Hepatocyte (in vitro differentiated cells): ENCODE results near the gene RNF17. TPM values are rescaled to one million over a fixed set of nuclear protein-coding genes. Genes with fewer than 3 reads are reported as not detected.
"Not testable (repeated sequence)": the region's sequence is repeated elsewhere in the genome, so short reads cannot be mapped to it uniquely, and the experiment has no call there.

Experiments
- DNase-seq: peaks from one replicate; pipeline ENCODE4 v3.0.0-alpha.2; 2016; ENCODE audit warnings: low spot score
- H2AFZ ChIP-seq: fragments of 200-600 bp; sonication (generic); 2 replicates; pipeline ENCODE4 v1.6.0; 2016; ENCODE audit warnings: antibody characterized with exemption, mild to moderate bottlenecking
- H3K27ac ChIP-seq: fragments of 200-600 bp; sonication (generic); 2 replicates; pipeline ENCODE4 v1.5.1; 2016; ENCODE audit warnings: mild to moderate bottlenecking
- H3K27me3 ChIP-seq: fragments of 200-600 bp; sonication (generic); 2 replicates; pipeline ENCODE4 v1.6.1; 2016
- H3K36me3 ChIP-seq: fragments of 200-600 bp; sonication (generic); replicated peaks from 2 replicates; pipeline ENCODE4 v1.5.1; 2016; ENCODE audit warnings: low read depth; ENCODE audit not compliant: insufficient read depth
- H3K4me1 ChIP-seq: fragments of 200-600 bp; sonication (generic); 2 replicates; pipeline ENCODE4 v1.5.1; 2016; ENCODE audit warnings: mild to moderate bottlenecking, moderate library complexity; ENCODE audit not compliant: insufficient read depth
- H3K4me2 ChIP-seq: fragments of 200-600 bp; sonication (generic); 2 replicates; pipeline ENCODE4 v1.6.0; 2016
- H3K4me3 ChIP-seq: fragments of 200-600 bp; sonication (generic); 2 replicates; pipeline ENCODE4 v1.5.1; 2016; ENCODE audit warnings: mild to moderate bottlenecking
- H3K79me2 ChIP-seq: fragments of 200-600 bp; sonication (generic); 2 replicates; pipeline ENCODE4 v1.6.0; 2017; ENCODE audit warnings: mild to moderate bottlenecking
- H3K9me2 ChIP-seq: fragments of 200-600 bp; sonication (generic); replicated peaks from 2 replicates; pipeline ENCODE4 v1.6.0; 2017; ENCODE audit warnings: mild to moderate bottlenecking; ENCODE audit not compliant: insufficient read depth
- H3K9me3 ChIP-seq: fragments of 200-600 bp; sonication (generic); 2 replicates; pipeline ENCODE4 v1.5.1; 2016; ENCODE audit warnings: low read depth, mild to moderate bottlenecking
- H4K20me1 ChIP-seq: fragments of 200-600 bp; sonication (generic); 2 replicates; pipeline ENCODE4 v1.6.0; 2016; ENCODE audit warnings: mild to moderate bottlenecking; ENCODE audit not compliant: insufficient read depth, poor library complexity, severe bottlenecking
- EZH2 ChIP-seq: fragments of 200-600 bp; sonication (generic); IDR thresholded peaks from 2 replicates; pipeline ENCODE4 v1.6.1; 2016; ENCODE audit warnings: antibody characterized with exemption, mild to moderate bottlenecking, borderline replicate concordance
- EZH2phosphoT487 ChIP-seq: fragments of 200-600 bp; sonication (generic); IDR thresholded peaks from one replicate; pipeline ENCODE4 v1.6.1; 2018; ENCODE audit warnings: antibody characterized with exemption, mild to moderate bottlenecking, low read depth, moderate library complexity; ENCODE audit not compliant: unreplicated experiment, severe bottlenecking
- WGBS: methylation state at CpG from one replicate; pipeline ENCODE4 v1.1.6; 2016; ENCODE audit warnings: low lambda C conversion rate; ENCODE audit errors: missing lambda C conversion rate; 5-methylcytosine and 5-hydroxymethylcytosine counted together
- polyA plus RNA-seq: library from polyadenylated mRNA; unstranded; fragments of >200 nt; fragmentation: Nextera tagmentation; extraction: Ambion mirVana; gene quantifications from 2 replicates; pipeline ENCODE4 v1.2.1, GENCODE V29; 2016
- total RNA-seq: library from RNA; depleted of rRNA; stranded (reverse); fragments of >200 nt; gene quantifications from 2 replicates; pipeline ENCODE4 v1.2.3, GENCODE V29; 2014
- TF ChIP-seq, protein P1 (sequence below): fragments of 200-600 bp; sonication (generic); IDR thresholded peaks from 2 replicates; pipeline ENCODE4 v1.5.1; 2016; ENCODE audit warnings: antibody characterized with exemption, mild to moderate bottlenecking; ENCODE audit not compliant: poor library complexity

The RNF17 gene
- total and polyA plus RNA-seq, 2 experiments from 2014 or later, result not detected

DNA sequence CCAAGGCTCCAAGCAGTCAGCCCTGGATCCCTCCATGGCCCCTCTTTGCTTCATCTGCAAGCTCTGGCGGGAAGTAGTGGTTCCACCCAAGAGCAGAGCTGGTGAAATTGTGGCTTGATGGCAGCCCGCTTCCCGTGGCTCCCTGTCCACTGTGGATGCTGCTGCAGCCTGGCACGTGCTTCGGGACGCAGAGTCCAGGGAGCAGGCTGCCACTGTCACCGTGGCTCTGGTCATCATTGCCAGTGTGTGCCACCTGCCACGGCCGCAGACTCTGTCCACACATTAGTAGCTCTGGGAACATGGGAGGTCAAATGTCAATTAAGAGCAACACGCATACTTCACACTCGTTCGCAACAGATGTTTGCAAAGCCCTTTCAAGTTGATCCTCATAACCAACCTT is 40.8 kb upstream of the RNF17 start:
- H3K4me2 ChIP-seq, result no peak overlapping the region
- no peak overlapping the region for H3K4me3 ChIP-seq
- no peaks in the 10 kb centered on the region for H3K79me2 ChIP-seq
- H3K9me3 ChIP-seq, result no peaks in the 10 kb centered on the region
- H3K27ac ChIP-seq, result no peak overlapping the region
- H4K20me1 ChIP-seq, result no peaks in the 10 kb centered on the region
- TF ChIP-seq EZH2, result no peak
- TF ChIP-seq, protein P1, sequence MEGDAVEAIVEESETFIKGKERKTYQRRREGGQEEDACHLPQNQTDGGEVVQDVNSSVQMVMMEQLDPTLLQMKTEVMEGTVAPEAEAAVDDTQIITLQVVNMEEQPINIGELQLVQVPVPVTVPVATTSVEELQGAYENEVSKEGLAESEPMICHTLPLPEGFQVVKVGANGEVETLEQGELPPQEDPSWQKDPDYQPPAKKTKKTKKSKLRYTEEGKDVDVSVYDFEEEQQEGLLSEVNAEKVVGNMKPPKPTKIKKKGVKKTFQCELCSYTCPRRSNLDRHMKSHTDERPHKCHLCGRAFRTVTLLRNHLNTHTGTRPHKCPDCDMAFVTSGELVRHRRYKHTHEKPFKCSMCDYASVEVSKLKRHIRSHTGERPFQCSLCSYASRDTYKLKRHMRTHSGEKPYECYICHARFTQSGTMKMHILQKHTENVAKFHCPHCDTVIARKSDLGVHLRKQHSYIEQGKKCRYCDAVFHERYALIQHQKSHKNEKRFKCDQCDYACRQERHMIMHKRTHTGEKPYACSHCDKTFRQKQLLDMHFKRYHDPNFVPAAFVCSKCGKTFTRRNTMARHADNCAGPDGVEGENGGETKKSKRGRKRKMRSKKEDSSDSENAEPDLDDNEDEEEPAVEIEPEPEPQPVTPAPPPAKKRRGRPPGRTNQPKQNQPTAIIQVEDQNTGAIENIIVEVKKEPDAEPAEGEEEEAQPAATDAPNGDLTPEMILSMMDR, result no peak
- no peak for TF ChIP-seq EZH2phosphoT487
- no peaks in the 10 kb centered on the region for H3K4me1 ChIP-seq
- H3K9me2 ChIP-seq, result no peaks in the 10 kb centered on the region
- H3K36me3 ChIP-seq, result no peaks in the 10 kb centered on the region
- H3K27me3 ChIP-seq, result no peaks in the 10 kb centered on the region
- no peak for DNase-seq
- 94% methylated on average over 12 of the region's 12 CpGs for WGBS
- H2AFZ ChIP-seq, result no peak overlapping the region

DNA sequence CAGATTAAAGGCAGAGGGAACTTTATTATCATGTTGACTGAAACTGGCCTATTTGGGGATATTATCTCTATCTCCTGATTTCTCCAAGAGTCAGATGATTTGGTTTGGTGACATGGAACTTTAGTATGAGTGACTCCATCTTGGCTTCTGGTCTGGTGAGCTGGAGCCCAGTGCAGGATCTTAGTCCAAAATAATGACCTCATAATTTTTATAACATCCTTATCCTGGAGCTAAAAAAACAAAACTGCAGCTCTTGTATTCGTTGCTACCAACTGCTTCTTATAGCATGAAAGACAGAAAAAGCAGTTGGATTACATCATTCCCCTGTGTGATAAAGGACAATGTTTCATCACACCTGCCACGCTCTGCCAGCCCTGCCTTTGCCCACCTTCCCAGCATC is 39.3 kb upstream of the RNF17 start:
- Histone ChIP-seq H3K79me2 (no peaks in the 10 kb centered on the region), H3K4me2 (no peak overlapping the region), H3K4me1 (no peaks in the 10 kb centered on the region), H3K9me2 (no peaks in the 10 kb centered on the region), H4K20me1 (no peaks in the 10 kb centered on the region), H2AFZ (no peak overlapping the region), H3K9me3 (no peaks in the 10 kb centered on the region), H3K27me3 (no peaks in the 10 kb centered on the region), H3K27ac (no peak overlapping the region), H3K4me3 (no peak overlapping the region), H3K36me3 (no peaks in the 10 kb centered on the region)
- DNase-seq, result no peak
- no peak for TF ChIP-seq EZH2
- no peak for TF ChIP-seq EZH2phosphoT487
- WGBS, result 75% methylated on average over 2 of the region's 2 CpGs

DNA sequence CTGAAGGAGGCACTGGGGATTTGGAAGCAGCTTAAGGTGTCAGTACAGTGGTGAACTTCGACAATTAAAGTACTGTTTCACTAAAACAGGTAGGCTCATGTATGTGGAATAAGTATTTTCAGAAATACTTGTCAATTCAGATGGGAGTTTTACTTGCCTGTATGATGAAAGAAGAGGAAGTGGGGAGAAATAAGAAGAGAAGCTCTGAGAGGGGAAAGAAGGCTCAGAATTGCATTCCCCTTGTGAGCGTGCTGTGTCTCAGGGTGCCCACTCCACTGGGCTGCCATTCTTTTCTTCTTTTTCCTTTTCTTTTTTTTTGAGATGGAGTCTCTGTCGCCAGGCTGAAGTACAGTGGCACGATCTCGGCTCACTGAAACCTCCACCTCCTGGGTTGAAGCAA is 38.6 kb upstream of the RNF17 start:
- Histone ChIP-seq H3K79me2 (no peaks in the 10 kb centered on the region), H3K4me1 (no peaks in the 10 kb centered on the region), H3K9me2 (no peaks in the 10 kb centered on the region), H3K4me3 (no peak overlapping the region), H4K20me1 (no peaks in the 10 kb centered on the region), H3K27me3 (no peaks in the 10 kb centered on the region), H3K9me3 (no peaks in the 10 kb centered on the region), H3K4me2 (no peak overlapping the region), H3K36me3 (no peaks in the 10 kb centered on the region), H2AFZ (no peak overlapping the region), H3K27ac (no peak overlapping the region)
- no peak for TF ChIP-seq EZH2
- TF ChIP-seq, protein P1, result no peak
- TF ChIP-seq EZH2phosphoT487, result no peak
- DNase-seq, result no peak
- WGBS, result 89% methylated on average over 5 of the region's 5 CpGs

DNA sequence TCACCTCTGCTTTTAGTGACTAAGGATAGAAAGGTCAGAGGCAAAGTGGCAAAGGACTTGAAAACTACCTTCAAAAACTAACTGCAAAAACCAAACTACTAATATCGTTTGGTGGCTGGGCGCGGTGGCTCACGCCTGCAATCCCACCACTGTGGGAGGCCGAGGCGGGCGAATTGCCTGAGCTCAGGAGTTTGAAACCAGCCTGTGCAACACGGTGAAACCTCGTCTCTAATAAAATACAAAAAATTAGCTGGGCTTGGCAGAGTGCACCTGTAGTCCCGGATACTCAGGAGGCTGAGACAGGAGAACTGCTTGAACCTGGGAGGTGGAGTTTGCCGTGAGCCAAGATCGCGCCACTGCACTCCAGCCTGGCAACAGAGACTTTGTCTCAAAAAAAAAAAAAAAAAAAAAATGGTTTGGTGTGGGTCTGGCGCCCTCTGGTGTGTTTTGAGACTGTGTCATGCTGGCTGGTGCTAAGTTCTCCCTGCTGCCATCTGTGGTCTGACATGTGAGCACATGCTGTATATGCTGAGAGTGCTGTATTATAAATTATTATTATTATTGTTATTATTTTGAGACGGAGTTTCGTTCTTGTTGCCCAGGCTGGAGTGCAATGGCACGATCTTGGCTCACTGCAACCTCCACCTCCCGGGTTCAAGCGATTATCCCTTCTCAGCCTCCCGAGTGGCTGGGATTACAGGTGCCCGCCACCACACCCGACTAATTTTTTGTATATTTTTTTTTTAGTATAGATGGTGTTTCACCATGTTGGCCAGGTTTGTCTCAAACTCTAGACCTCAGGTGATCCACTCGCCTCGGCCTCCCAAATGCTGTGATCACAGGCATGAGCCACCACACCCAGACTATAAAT is 36.0 kb upstream of the RNF17 start:
- Histone ChIP-seq H3K9me2 (no peaks in the 10 kb centered on the region), H3K36me3 (no peaks in the 10 kb centered on the region), H4K20me1 (no peaks in the 10 kb centered on the region), H3K4me3 (no peak overlapping the region), H3K27me3 (no peaks in the 10 kb centered on the region), H2AFZ (no peak overlapping the region), H3K4me1 (no peaks in the 10 kb centered on the region), H3K9me3 (no peaks in the 10 kb centered on the region), H3K79me2 (no peaks in the 10 kb centered on the region), H3K4me2 (no peak overlapping the region), H3K27ac (no peak overlapping the region)
- TF ChIP-seq, protein P1, result peak; percentile 84
- TF ChIP-seq EZH2, result no peak
- WGBS, result 62% methylated on average over 24 of the region's 24 CpGs
- DNase-seq, result peak; percentile 88

DNA sequence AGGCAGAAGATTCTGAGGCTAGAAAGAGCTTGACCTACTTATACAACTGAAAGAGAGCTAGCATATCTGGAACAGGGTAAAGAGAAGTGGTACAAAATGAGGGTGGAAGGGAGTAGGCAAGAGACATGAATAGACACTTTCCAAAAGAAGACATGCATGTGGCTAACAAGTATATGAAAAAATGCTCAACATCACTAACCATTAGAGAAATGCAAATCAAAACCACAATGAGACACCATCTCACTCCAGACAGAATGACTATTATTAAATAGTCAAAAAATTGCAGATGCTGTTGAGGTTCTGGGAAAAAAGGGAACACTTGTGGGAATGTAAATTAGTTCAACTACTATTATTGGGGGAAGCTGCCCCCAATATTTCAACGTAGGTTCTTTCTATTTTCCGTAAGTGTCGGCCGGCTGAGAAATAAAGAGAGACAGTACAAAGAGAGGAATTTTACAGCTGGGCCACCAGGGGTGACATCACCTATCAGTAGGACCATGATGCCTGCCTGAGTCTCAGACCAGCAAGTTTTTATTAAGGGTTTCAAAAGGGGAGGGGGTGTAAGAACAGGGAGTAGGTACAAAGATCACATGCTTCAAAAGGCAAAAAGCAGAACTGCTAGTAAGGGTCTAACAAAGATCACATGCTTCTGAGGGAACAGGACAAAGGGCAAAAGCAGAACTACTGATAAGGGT is 32.9 kb upstream of the RNF17 start:
- 96% methylated on average over 4 of the region's 4 CpGs for WGBS

More for the DNA sequence above, 32.9 kb upstream of the RNF17 start:
- not testable (repeated sequence) for H3K9me2 ChIP-seq, H2AFZ ChIP-seq, H3K4me1 ChIP-seq, H3K36me3 ChIP-seq, H3K4me2 ChIP-seq, H4K20me1 ChIP-seq, H3K27me3 ChIP-seq, H3K79me2 ChIP-seq, H3K4me3 ChIP-seq, H3K9me3 ChIP-seq, H3K27ac ChIP-seq, DNase-seq
